ENCODE data around the gene NHLH1. TPM values are rescaled to one million over a fixed set of nuclear protein-coding genes. Genes with fewer than 3 reads are reported as not detected.

Gene NHLH1
- total RNA-seq, 3 donors from 2014 or later (not counting 1 experiment from before 2014, with no cell fraction given), result 0.13 to 0.16 TPM; not detected in 1

- H3K36me3 ChIP-seq (ENCODE audit: control insufficient read depth, insufficient read depth, low read length), result no peaks in the 10 kb centered on the region
- Mint-ChIP-seq H3K4me3 (no peak overlapping the region), H3K36me3 (no peaks in the 10 kb centered on the region), H3K27me3 (ENCODE audit: low read depth in 2 of 2) (peaks cover 16 to 26% of the 10 kb centered on the region in 2 donors), H3K4me1 (no peaks in the 10 kb centered on the region), H3K9me3 (no peaks in the 10 kb centered on the region), H3K27ac (no peak overlapping the region)
- DNase-seq, result no peak
- intact Hi-C loops (cut with micrococcal nuclease), result no loop called here
- H3K9me3 ChIP-seq (ENCODE audit: control insufficient read depth, insufficient read depth, low read length), result no peaks in the 10 kb centered on the region
- 92% methylated on average over 8 of the region's 8 CpGs for WGBS (ENCODE audit: insufficient coverage)
- no peaks in the 10 kb centered on the region for H3K4me1 ChIP-seq (ENCODE audit: control insufficient read depth, insufficient read depth, low read length)
- H3K27me3 ChIP-seq (ENCODE audit: control insufficient read depth, insufficient read depth, low read length), result peaks cover 3% of the 10 kb centered on the region
- no peak overlapping the region for H3K4me3 ChIP-seq (ENCODE audit: low read length)
- no peak overlapping the region for H3K27ac ChIP-seq (ENCODE audit: low read length)
- TF ChIP-seq, protein P1, sequence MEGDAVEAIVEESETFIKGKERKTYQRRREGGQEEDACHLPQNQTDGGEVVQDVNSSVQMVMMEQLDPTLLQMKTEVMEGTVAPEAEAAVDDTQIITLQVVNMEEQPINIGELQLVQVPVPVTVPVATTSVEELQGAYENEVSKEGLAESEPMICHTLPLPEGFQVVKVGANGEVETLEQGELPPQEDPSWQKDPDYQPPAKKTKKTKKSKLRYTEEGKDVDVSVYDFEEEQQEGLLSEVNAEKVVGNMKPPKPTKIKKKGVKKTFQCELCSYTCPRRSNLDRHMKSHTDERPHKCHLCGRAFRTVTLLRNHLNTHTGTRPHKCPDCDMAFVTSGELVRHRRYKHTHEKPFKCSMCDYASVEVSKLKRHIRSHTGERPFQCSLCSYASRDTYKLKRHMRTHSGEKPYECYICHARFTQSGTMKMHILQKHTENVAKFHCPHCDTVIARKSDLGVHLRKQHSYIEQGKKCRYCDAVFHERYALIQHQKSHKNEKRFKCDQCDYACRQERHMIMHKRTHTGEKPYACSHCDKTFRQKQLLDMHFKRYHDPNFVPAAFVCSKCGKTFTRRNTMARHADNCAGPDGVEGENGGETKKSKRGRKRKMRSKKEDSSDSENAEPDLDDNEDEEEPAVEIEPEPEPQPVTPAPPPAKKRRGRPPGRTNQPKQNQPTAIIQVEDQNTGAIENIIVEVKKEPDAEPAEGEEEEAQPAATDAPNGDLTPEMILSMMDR (IDR thresholded peaks at IDR 0.05), result no peak
- ATAC-seq, result no peak
Observed at GRCh38 chr1:160394673-160395072, 27.8 kb downstream of the NHLH1 start.

GRCh38 chr1:160397651-160398050 is 30.8 kb downstream of the NHLH1 start:
- DNase-seq (no peak), ATAC-seq (no peak)
- no peaks in the 10 kb centered on the region for H3K9me3 Mint-ChIP-seq
- no peaks in the 10 kb centered on the region for H3K36me3 ChIP-seq (ENCODE audit: control insufficient read depth, insufficient read depth, low read length)
- H3K9me3 ChIP-seq (ENCODE audit: control insufficient read depth, insufficient read depth, low read length), result no peaks in the 10 kb centered on the region
- peaks cover 15% of the 10 kb centered on the region for H3K4me1 ChIP-seq (ENCODE audit: control insufficient read depth, insufficient read depth, low read length)
- H3K4me3 Mint-ChIP-seq, result no peak overlapping the region
- TF ChIP-seq, protein P1 (IDR thresholded peaks at IDR 0.05), result no peak
- no peak overlapping the region for H3K27ac ChIP-seq (ENCODE audit: low read length)
- H3K27ac Mint-ChIP-seq, result no peak overlapping the region
- H3K36me3 Mint-ChIP-seq, result no peaks in the 10 kb centered on the region
- whole genome bisulfite sequencing (ENCODE audit: insufficient coverage), result 88% methylated on average over 1 of the region's 1 CpG
- no peak overlapping the region for H3K4me3 ChIP-seq (ENCODE audit: low read length)
- H3K4me1 Mint-ChIP-seq, result peaks cover 0 to 21% of the 10 kb centered on the region in 2 donors
- peaks cover 19% of the 10 kb centered on the region for H3K27me3 ChIP-seq (ENCODE audit: control insufficient read depth, insufficient read depth, low read length)
- H3K27me3 Mint-ChIP-seq (ENCODE audit: low read depth in 2 of 2), result peaks cover 24 to 35% of the 10 kb centered on the region in 2 donors
- intact Hi-C loops (cut with micrococcal nuclease), result no loop called here

DNA sequence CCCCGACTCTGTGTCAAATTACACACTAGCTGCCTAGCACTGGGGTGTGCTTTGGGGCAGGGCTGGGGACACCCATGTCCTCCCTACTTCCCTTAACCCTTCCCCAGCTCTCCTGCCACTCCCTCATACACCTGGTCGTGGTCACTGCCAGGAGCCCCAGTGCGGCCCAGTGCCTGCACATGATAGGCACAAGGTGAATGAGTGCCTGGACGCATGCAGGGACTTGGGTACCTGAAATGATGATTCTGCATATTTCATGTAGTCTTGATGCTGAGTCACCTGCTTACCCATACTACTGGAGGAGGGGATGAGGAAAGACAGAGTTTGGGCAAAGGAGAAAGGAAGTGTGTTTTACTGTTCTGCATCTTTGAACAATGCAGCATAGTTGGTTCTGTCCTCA is 32.0 kb downstream of the NHLH1 start:
- Histone ChIP-seq H3K9me3 (ENCODE audit: control insufficient read depth, insufficient read depth, low read length) (no peaks in the 10 kb centered on the region), H3K27me3 (ENCODE audit: control insufficient read depth, insufficient read depth, low read length) (peaks cover 19% of the 10 kb centered on the region), H3K4me1 (ENCODE audit: control insufficient read depth, insufficient read depth, low read length) (peaks cover 15% of the 10 kb centered on the region), H3K27ac (ENCODE audit: low read length) (no peak overlapping the region), H3K36me3 (ENCODE audit: control insufficient read depth, insufficient read depth, low read length) (no peaks in the 10 kb centered on the region), H3K4me3 (ENCODE audit: low read length) (no peak overlapping the region)
- WGBS (ENCODE audit: insufficient coverage), result 89% methylated on average over 4 of the region's 4 CpGs
- TF ChIP-seq, protein P1 (IDR thresholded peaks at IDR 0.05), result no peak
- DNase-seq (no peak), ATAC-seq (no peak)
- Mint-ChIP-seq H3K36me3 (no peaks in the 10 kb centered on the region), H3K9me3 (no peaks in the 10 kb centered on the region), H3K27me3 (ENCODE audit: low read depth in 2 of 2) (peaks cover 26 to 35% of the 10 kb centered on the region in 2 donors), H3K27ac (no peak overlapping the region), H3K4me3 (peak overlapping the region; percentile 5), H3K4me1 (peaks cover 0 to 24% of the 10 kb centered on the region in 2 donors)
- intact Hi-C loops (cut with micrococcal nuclease), result no loop called here

GRCh38 chr1:160399544-160400222 is 32.8 kb downstream of the NHLH1 start:
- peaks cover 15% of the 10 kb centered on the region for H3K4me1 ChIP-seq (ENCODE audit: control insufficient read depth, insufficient read depth, low read length)
- Mint-ChIP-seq H3K9me3 (no peaks in the 10 kb centered on the region), H3K27me3 (ENCODE audit: low read depth in 2 of 2) (peaks cover 26 to 32% of the 10 kb centered on the region in 2 donors), H3K4me3 (peak overlapping the region; percentile 35), H3K36me3 (no peaks in the 10 kb centered on the region), H3K27ac (no peak overlapping the region), H3K4me1 (peaks cover 0 to 24% of the 10 kb centered on the region in 2 donors)
- TF ChIP-seq, protein P1 (IDR thresholded peaks at IDR 0.05), result no peak
- DNase-seq, result no peak
- H3K27me3 ChIP-seq (ENCODE audit: control insufficient read depth, insufficient read depth, low read length), result peaks cover 19% of the 10 kb centered on the region
- peak overlapping the region; percentile 21 for H3K4me3 ChIP-seq (ENCODE audit: low read length)
- WGBS (ENCODE audit: insufficient coverage), result 69% methylated on average over 14 of the region's 17 CpGs
- no peak for ATAC-seq
- no peak overlapping the region for H3K27ac ChIP-seq (ENCODE audit: low read length)
- intact Hi-C loops (cut with micrococcal nuclease), result no loop called here
- no peaks in the 10 kb centered on the region for H3K9me3 ChIP-seq (ENCODE audit: control insufficient read depth, insufficient read depth, low read length)
- no peaks in the 10 kb centered on the region for H3K36me3 ChIP-seq (ENCODE audit: control insufficient read depth, insufficient read depth, low read length)
